Endothelial cell of umbilical vein (primary cell): Measurements from ENCODE around the gene RBFOX1. TPM values are rescaled to one million over a fixed set of nuclear protein-coding genes. Genes with fewer than 3 reads are reported as not detected.

ENCODE experiments used
- BruUV-seq: library from RNA; stranded (reverse); fragments of 400-500 nt; replicated peaks from 2 replicates; lab custom pipeline; 2021; lab: Mats Ljungman, UMichigan
- CTCF ChIA-PET: fragments of 300-600, 350-600 bp; sonication (Branson Sonifier 250); formaldehyde crosslinking; loops from one replicate; lab custom pipeline; 2021; ENCODE audit warnings: antibody characterized with exemption, inconsistent platforms; lab: Charles Lee
- POLR2A ChIA-PET: fragments of 300-600, 350-600 bp; sonication (Branson Sonifier 250); formaldehyde crosslinking; loops from one replicate; lab custom pipeline; 2021; ENCODE audit warnings: antibody characterized with exemption, inconsistent platforms; lab: Charles Lee
- DNase-seq: peaks from one replicate; pipeline ENCODE4 v3.0.0-alpha.2; 2011; ENCODE audit warnings: low read depth, low spot score
- FAIRE-seq: peaks from 2 replicates; lab custom pipeline; 2011; peaks lifted over from hg19 to GRCh38; lab: Jason Lieb, UNC
- H2AFZ ChIP-seq: 2 replicates; pipeline ENCODE4 v1.6.0; 2012; ENCODE audit warnings: low read depth, low read length, control low read depth, inconsistent platforms
- H3K27ac ChIP-seq: 2 replicates; pipeline ENCODE4 v1.5.1; 2011; ENCODE audit warnings: low read depth, mild to moderate bottlenecking, control low read depth, low read length, moderate library complexity; ENCODE audit not compliant: insufficient read depth
- H3K27me3 ChIP-seq, 2 experiments: 2 replicates each; pipeline versions ENCODE4 v1.6.0 to v1.6.1; 2011; ENCODE audit warnings: low read length in 2 of 2, mixed read lengths in 1 of 2; ENCODE audit not compliant: control insufficient read depth in 2 of 2, insufficient read depth in 2 of 2
- H3K36me3 ChIP-seq, 2 experiments: 2 replicates in 1 of 2; 3 replicates in 1 of 2; pipeline ENCODE4 v1.5.1; 2011; ENCODE audit warnings: low read length in 2 of 2, mild to moderate bottlenecking in 1 of 2, moderate library complexity in 1 of 2; ENCODE audit not compliant: control insufficient read depth in 2 of 2, insufficient read depth in 2 of 2; ENCODE audit errors: extremely low read depth in 1 of 2
- H3K4me1 ChIP-seq: 3 replicates; pipeline ENCODE4 v1.5.1; 2011; ENCODE audit warnings: mild to moderate bottlenecking, low read length; ENCODE audit not compliant: control insufficient read depth, insufficient read depth; ENCODE audit errors: extremely low read depth
- H3K4me2 ChIP-seq: 2 replicates; pipeline ENCODE4 v1.6.1; 2011; ENCODE audit warnings: low read length, control low read depth, mixed read lengths; ENCODE audit not compliant: insufficient read depth
- H3K4me3 ChIP-seq, 3 experiments: fragments of 200-600 bp in 1 of 3; sonication (generic), shearing (Covaris generic) in 1 of 3; replicated peaks in 1 of 3; 2 replicates each; pipeline ENCODE4 v1.5.1; 2011 to 2016; ENCODE audit warnings: control low read depth in 3 of 3, low read length in 3 of 3, mild to moderate bottlenecking in 2 of 3, inconsistent platforms in 1 of 3, low read depth in 1 of 3, moderate library complexity in 1 of 3; ENCODE audit not compliant: insufficient read depth in 1 of 3
- H3K79me2 ChIP-seq: 2 replicates; pipeline ENCODE4 v1.6.0; 2012; ENCODE audit warnings: low read length, inconsistent platforms; ENCODE audit not compliant: control insufficient read depth, insufficient read depth
- H3K9ac ChIP-seq: replicated peaks from 2 replicates; pipeline ENCODE3; 2011; ENCODE audit warnings: low read length, control low read depth; ENCODE audit not compliant: insufficient read depth; ENCODE audit errors: extremely low read depth
- H3K9me1 ChIP-seq: replicated peaks from 3 replicates; pipeline ENCODE4 v1.6.0; 2011; ENCODE audit warnings: mild to moderate bottlenecking, low read length; ENCODE audit not compliant: control insufficient read depth, insufficient read depth; ENCODE audit errors: extremely low read depth
- H3K9me3 ChIP-seq: replicated peaks from 2 replicates; pipeline ENCODE4 v1.5.1; 2012; ENCODE audit warnings: low read length, inconsistent platforms; ENCODE audit not compliant: control insufficient read depth, insufficient read depth
- H4K20me1 ChIP-seq: replicated peaks from 2 replicates; pipeline ENCODE3; 2011; ENCODE audit warnings: mild to moderate bottlenecking, low read length; ENCODE audit not compliant: control insufficient read depth, insufficient read depth; ENCODE audit errors: extremely low read depth
- CTCF ChIP-seq, 2 donors: IDR thresholded peaks; 1 replicate in 1 of 2; 2 replicates in 1 of 2; pipeline ENCODE4 v1.5.1; 2011; ENCODE audit warnings: low read length in 2 of 2, mild to moderate bottlenecking in 2 of 2, moderate library complexity in 2 of 2, control low read depth in 1 of 2, inconsistent platforms in 1 of 2, low read depth in 1 of 2; ENCODE audit not compliant: insufficient read depth in 1 of 2; ENCODE audit errors: extremely low read depth in 1 of 2
- EZH2 ChIP-seq: IDR thresholded peaks from 2 replicates; pipeline ENCODE4 v1.6.1; 2012; ENCODE audit warnings: borderline replicate concordance, low read depth, mild to moderate bottlenecking, moderate library complexity, low read length, inconsistent platforms; ENCODE audit not compliant: severe bottlenecking
- FOS ChIP-seq: IDR thresholded peaks from 2 replicates; pipeline ENCODE4 v1.6.1; 2011; ENCODE audit warnings: mild to moderate bottlenecking, low read length, moderate library complexity, borderline replicate concordance; ENCODE audit not compliant: insufficient read depth
- GATA2 ChIP-seq: IDR thresholded peaks from 2 replicates; pipeline ENCODE4 v1.7.0; 2011; ENCODE audit warnings: low read depth, mild to moderate bottlenecking, moderate library complexity, mixed read lengths, low read length; ENCODE audit not compliant: insufficient read length, insufficient read depth
- JUN ChIP-seq: IDR thresholded peaks from 2 replicates; pipeline ENCODE4 v1.6.1; 2011; ENCODE audit warnings: borderline replicate concordance, low read depth; ENCODE audit not compliant: insufficient read length, insufficient read depth
- MAX ChIP-seq: IDR thresholded peaks from 2 replicates; pipeline ENCODE4 v1.6.1; 2011; ENCODE audit not compliant: insufficient read depth, insufficient read length
- MYC ChIP-seq: IDR thresholded peaks from one replicate; pipeline ENCODE4 v1.6.1; 2011; ENCODE audit warnings: mild to moderate bottlenecking, low read depth, low read length
- POLR2A ChIP-seq: IDR thresholded peaks from 2 replicates; pipeline ENCODE4 v1.6.1; 2012; ENCODE audit warnings: low read depth, mild to moderate bottlenecking, control low read depth, low read length
- POLR2AphosphoS5 ChIP-seq: IDR thresholded peaks from 2 replicates; pipeline ENCODE4 v1.6.1; 2012; ENCODE audit warnings: low read depth, mild to moderate bottlenecking, control low read depth, low read length, moderate library complexity; ENCODE audit not compliant: insufficient read depth
- dilution Hi-C: fragments of 300-500 bp; cut with MboI; formaldehyde crosslinking; loops from one replicate; pipeline ENCODE4 v1.15.0; 2019; ENCODE audit warnings: low sequenced_read_pairs; ENCODE audit not compliant: extremely low pct_ligation_motif_present
- intact Hi-C: fragments of 100-400 bp; cut with micrococcal nuclease; formaldehyde crosslinking; loops from one replicate; pipeline ENCODE4 v1.10.0; 2022
- polyA plus RNA-seq, 4 experiments: library from polyadenylated mRNA; depleted of rRNA in 3 of 4; stranded (reverse) in 3 of 4; unstranded in 1 of 4; fragments of >200 nt; gene quantifications; 2 replicates each; pipeline versions ENCODE4 v1.2.1 to v1.2.3, GENCODE V29; 2011 to 2012; ENCODE audit warnings: missing spikeins in 1 of 4
- total RNA-seq: library from RNA; stranded (reverse); gene quantifications from 2 replicates; pipeline ENCODE4 v1.2.3, GENCODE V29; 2021

Gene RBFOX1
- total and polyA plus RNA-seq, 2 donors (not counting 3 experiments of a cell fraction or from before 2014, with no cell fraction given): not detected

GRCh38 chr16:7350806-7351205 is 18.2 kb downstream of the RBFOX1 start:
- FAIRE-seq (no peak), DNase-seq (no peak)
- Histone ChIP-seq H3K79me2 (no peaks in the 10 kb centered on the region), H3K4me1 (no peaks in the 10 kb centered on the region), H3K4me3 (no peak overlapping the region), H3K4me2 (no peak overlapping the region), H3K27ac (no peak overlapping the region), H4K20me1 (no peaks in the 10 kb centered on the region), H3K9me1 (no peaks in the 10 kb centered on the region), H3K36me3 (no peaks in the 10 kb centered on the region), H2AFZ (no peak overlapping the region), H3K27me3 (no peaks in the 10 kb centered on the region), H3K9ac (no peak overlapping the region), H3K9me3 (peaks cover 10% of the 10 kb centered on the region)
- intact Hi-C loops: no loop called here
- dilution Hi-C loops: no loop called here
- TF ChIP-seq FOS (no peak), CTCF (IDR thresholded peaks at IDR 0.05; ENCODE audit: extremely low read depth in 1 of 2, insufficient read depth in 1 of 2, low read depth in 1 of 2, low read length in 2 of 2) (no peak), JUN (no peak), GATA2 (no peak), MAX (no peak), POLR2AphosphoS5 (no peak), POLR2A (no peak), EZH2 (no peak), MYC (no peak)
- ChIA-PET CTCF (no interaction called here), POLR2A (no interaction called here)
- BruUV-seq: no TSS peak
